Stimulated activated CD8-positive, alpha-beta memory T cell treated with anti-CD3 and anti-CD28 coated beads, Interleukin-12 subunit alpha, Interleukin-12 subunit beta, amount 100 ng/mL, for 24 hours (primary cell): ENCODE data around the gene OR6J1.
"Not testable (repeated sequence)": the region's sequence is repeated elsewhere in the genome, so short reads cannot be mapped to it uniquely, and the experiment has no call there.

Source experiments
- DNase-seq: peaks from one replicate; pipeline ENCODE4 v3.0.0-alpha.2; 2020; ENCODE audit errors: extremely low read depth

OR6J1 gene

DNA sequence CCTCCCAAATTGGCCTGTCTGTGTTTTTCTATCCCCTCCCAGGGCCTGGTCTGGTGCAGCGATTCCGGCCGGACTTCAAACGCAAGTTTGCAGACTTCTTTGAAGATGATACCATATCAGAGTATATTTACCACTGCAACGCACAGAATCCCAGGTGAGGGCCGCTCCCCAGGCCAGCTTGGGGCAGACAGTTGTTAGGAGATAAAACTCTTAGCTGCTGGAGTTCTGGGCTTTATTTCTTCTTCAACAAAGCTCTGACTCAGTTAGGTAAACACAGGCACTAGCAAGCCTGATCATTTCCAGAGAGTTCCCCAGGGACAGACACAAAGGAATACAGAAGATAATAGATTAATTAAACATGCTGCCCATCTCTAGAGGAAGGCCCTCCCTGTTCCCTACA lies 37.8 kb downstream of the OR6J1 start:
- DNase-seq: no peak

DNA sequence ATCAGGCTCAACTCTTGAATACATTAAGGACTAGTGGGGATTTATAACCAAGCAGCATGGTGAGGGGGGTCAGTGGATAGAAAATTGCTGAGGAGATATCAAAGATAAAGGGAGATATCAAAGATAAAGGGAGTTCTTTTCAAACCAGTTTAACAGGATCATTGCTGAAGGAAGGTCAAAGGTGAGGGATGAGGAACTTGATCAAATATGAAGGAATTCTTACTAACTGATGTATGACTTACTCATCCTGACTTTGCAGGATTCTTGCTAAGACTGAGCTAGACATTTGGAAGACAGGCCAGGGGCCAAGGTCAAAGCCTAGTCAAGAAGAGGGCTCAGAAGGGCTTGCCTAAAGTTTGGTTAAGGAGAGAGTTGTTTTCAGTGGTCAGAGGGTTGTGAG lies 41.3 kb downstream of the OR6J1 start:
- no peak for DNase-seq

DNA sequence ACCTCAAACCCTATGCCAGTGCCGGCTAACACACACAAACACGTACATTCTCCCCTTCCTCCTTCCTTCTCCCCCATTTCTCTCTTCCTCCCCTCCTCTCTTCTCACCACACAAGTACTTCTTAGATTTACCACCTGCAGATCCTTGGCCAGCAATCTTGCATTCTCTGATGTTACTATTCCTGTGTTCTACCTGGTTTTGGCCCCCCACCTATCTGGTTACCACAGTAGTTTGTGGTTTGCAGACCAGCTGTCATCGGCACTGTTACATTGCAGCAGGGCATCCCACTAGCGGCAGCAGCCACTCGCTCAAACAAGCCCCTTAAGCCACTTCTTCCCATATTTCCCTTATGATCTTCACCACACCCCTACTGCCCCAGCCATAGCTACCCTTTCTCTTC lies 42.2 kb downstream of the OR6J1 start:
- DNase-seq: no peak

DNA sequence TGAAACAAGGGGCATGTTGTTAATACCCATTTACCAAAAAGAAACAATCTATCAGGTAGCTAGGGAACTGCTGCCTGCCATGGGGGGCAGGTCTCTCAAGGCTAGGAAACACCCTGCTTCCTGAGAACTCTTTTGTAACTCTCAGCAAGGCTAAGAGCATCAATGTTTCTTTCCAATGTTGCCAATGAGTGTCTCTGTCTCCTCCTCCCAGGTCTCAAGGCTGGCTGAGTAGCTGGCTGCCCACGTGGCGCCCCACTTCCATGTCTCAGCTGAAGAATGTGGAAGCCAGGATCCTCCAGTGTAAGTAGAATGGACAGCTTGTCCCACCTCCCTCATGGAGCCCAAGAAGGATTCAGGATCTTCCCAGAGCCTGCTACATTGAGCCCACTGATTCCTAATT lies 42.7 kb downstream of the OR6J1 start:
- no peak for DNase-seq

DNA sequence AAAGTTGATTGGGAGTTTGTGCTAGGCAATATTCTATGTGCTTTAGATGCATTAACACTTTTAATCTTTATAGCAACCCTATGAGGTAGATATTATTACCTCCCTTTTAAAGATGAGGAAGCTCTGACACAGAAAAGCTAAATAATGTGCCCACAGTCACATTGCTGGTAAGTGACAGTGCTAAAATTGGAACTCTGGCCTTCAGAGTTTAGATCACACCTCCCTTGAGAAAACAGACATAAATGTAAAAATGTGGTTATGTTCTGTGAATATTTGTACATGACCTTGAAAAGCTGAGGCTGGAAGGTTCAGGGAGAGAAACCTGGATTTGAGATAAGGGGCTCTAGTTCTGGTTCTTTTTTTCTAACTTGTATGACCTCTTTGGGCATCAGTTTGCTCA lies 44.1 kb downstream of the OR6J1 start:
- DNase-seq: no peak

DNA sequence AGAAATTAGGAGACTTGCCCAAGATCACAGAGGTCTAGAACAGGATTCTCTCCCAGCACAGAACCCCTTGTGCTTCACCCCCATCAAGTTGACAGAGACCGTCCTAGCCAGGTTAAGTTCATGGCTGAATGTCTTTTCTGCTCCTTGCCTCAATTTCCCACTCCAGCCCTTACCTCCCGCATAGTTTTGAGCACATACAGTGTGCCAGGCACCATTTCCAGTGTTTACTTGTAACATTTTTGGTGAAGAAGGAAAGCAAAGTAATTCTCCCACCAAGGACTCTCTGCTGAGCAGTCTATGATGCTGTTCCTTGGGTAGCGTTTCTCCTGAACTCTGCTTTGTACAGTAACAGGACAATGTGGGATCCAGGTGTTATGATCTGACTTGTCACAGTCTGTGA lies 44.8 kb downstream of the OR6J1 start:
- no peak for DNase-seq

DNA sequence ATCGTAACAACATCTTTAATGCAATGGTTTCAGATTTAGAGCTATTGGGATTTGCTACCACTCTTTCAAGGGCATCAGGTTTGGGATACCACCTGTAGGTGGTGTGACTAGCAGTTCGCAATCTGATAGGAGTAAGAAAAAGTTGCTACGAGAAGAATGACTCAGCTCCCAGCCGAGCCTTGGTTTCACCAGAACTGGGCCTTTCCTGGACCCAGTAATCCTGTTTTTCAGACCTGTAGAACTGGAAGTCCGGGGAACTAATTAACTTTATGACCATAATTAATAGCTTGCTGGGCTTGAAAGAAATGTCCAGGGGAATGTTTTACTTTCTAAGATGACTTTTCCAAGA lies 45.3 kb downstream of the OR6J1 start:
- DNase-seq: no peak

DNA sequence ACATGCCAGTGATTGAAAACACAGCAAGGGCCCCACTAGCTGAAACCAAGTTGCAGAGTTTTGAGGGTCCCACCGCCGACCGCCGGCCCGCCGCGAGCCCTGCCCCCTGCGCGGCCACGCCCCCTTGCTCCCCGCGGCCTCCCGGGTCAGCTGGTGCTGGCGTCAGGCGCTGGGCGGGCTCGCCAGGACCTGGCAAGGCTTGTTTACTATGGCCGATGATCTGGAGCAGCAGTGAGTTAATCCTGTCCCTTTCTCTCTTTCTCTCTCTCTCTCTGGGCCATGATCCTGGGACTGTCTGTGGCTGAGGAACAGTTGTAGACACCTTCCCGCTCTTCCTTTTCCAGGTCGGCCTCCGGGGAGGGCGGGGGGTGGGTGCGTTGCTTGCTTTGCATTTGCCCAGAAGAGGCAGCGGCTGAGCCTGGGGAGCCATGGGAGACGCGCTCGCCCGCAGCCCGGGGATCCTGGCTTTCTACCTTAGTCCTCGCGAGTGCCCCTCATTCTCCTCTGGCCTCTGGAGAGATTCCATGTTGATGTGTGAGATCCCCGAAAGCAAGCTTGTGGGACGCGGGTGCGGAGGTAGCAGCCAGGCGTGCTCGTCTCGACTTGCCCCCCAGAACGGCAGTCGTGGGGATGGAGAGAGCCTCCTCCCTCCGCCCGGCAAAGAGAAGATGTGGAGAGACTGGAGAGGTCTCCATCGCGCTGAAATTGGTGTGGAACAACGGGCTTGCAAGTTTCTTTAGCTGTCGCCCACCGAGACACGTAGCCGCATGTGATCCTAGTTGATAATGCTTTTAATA lies 45.9 kb downstream of the OR6J1 start, which contains the start of gene ABHD4:
ABHD4 (plus strand) TSS at position 202 of the 797 bp plus-strand sequence; CDS start at position 209, 7 bp downstream.
- DNase-seq: peak; percentile 21

DNA sequence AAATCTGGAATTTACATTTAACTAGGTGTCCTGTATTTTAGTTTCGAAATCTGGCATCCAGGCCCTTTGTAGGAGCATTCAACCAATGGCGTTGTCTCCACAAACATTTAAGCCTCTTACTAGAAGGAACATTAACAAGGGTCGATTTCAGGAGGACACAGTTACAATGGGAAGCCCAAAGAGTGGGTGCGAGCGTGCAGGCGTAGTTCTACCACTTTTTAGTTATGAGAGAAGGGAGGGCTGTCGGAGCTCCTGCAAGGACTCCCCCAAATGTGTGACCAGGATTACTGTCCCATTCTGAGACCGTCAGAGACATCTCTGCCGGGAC lies 46.4 kb downstream of the OR6J1 start:
- DNase-seq: no peak

DNA sequence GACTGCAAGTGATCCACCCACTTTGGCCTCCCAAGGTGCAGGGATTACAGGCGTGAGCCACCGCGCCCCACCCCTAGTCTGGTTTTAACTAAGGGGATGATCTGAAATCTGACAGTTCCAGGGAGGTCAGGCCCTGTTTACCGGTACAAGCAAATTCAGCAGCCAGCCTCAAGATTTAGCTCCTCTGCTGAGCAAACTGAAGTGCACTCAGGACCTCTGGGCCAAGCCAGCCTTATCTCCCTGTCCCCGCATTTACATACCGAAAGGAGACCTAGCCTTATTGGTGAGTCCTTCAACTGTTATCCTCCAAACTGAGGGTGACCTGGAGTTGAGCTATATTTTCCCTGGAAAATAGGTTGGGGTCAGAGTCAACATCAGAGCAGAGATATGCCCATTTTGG lies 46.9 kb downstream of the OR6J1 start:
- DNase-seq: no peak

DNA sequence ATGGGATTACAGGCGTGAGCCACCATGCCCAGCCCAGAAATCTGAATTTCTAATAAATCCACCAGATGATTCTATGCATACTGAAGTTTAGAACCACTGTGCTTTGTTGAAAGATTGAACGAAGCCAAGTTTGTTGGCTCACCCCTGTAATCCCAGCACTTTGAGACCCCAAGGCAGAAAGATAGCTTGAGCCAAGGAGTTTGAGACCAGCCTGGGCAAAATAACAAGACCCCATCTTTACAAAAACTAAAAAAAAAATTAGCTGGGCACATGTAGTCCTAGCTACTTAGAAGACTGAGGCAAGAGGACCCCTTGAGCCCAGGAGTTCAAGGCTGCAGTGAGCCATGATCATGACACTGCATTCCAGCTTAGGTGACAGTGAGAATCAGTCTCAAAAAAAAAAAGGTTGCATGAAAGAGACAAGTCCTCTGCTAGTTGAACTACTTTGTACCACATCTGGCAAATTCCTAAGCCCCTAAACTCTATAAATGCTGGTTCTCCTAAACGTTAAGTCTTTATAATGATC lies 47.7 kb downstream of the OR6J1 start:
- DNase-seq: no peak

DNA sequence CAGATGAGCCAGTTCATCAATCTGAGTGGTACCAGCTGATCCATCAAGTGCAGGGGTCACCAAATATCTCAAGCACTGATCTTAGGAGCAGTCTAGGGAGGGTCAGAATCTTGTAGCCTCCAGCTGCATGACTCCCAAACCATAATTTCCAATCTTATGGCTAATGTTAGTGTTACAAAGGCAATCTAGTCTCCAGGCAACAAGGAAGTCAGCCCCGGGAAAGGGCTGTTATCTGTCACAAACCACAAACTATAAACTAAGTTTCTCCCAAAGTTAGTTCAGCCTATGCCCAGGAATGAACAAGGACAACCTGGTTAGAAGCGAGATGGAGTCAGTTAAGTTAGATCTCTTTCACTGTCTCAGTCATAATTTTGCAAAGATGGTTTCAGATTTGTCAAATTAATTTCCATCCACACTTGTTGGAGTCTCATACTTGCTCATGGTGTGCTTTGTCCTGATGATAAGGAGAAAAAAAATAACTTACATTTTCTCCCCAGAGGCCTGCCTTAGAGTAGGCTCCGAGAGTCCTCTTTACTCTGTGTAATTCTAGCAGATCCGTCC lies 49.9 kb downstream of the OR6J1 start:
- DNase-seq: no peak

DNA sequence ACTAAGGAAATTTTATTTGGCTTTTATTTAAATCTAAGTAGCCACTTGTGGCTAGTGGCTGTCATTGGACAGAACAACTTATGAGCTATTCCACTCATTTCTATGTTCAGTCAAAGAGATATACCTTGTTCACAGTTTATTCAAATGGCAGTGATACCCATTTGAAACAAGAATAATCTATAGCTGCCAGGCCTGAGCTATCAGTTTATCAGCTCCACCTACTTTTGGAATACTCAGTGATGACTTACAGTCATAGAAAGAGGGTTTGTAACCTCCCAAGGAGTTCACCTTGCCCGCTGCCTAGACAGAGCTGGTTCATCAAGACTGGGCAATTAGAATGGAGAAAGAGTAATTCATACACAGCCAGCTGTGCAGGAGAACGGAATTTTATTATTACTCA lies 50.6 kb downstream of the OR6J1 start:
- DNase-seq: no peak

DNA sequence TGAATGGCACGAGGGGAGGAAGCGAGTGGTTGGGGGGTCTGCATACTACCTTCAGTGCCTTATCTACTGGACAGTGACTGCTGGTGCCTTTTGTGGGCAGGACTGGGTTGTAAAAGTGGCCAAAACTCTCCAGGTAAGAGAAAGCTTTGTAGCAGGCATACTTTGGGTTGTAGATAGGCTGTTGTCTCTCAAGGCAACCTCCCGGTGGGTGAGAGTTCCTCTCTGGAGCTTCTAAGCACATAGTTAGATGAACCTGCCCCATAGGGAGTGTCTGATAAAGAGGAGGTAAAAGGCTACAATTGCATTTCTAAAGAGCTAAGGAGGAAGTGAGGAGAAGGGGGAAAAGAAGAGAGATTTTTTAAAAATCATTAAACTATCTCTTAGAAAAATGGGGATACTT lies 51.0 kb downstream of the OR6J1 start:
- DNase-seq: no peak

DNA sequence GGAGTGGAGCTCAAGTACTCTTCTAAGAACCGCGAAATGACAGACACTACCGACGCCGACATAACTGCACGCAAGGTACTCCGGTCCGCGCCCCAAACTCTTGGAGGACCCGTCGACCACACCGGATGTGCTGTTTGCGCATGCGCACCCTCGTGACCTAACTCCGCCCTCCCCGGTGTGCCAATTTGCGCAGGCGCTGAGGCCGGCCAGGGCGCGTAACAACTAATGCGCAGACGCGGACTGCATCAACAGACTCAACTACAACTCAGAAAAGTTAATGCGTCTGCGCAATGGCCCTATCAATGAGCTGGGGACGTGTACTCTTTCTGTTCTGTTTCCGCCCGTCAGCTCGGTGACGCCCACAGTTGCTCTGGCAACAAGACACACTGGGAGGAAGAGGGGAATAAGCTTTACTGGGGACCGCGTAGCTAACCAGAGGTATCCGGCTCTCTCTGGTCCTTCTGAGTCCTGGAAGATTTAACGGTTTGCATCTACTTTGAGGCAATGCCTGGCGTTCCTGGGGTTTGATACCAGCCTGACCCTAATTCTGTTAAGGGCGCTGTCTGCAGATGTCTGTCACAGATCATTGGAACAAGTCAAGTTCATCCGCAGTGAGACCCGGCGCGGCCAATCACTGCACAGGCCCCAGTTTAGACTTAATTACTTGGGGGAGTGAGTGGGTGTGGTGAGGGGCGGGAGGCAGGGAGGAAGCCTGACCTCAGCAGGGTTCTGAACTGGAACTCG lies 54.9 kb downstream of the OR6J1 start, which contains the start of gene DAD1:
DAD1 (minus strand) TSS at position 129 of the 744 bp plus-strand sequence; CDS start at position 62, 67 bp downstream.
- DNase-seq: peak; percentile 99

DNA sequence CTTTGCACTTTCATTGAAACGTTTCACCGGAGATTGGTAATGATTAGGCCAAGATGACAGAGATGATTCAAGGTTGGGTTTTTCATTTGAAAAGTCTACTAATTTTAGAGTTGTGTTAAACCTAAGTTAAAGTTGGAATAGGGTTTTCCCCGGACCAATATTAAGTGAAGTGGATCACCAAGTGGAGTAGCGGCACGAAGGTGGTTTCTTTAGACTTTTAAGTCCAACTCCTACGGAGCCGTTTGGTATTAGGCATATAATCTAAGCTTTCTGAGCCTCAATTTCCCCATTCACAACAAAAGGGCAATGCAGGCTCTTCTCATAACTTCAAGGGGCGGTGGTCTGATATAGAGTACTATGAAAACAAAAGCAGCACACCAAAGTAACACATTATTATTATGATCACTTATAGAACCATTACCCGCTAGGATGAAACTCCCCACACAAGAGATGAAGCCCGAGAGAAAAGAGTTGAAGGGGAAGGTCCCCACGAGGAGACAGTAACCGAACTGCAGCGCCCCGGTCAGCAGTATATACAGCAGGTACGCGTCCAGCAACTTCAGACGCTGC lies 55.5 kb downstream of the OR6J1 start:
- DNase-seq: no peak

DNA sequence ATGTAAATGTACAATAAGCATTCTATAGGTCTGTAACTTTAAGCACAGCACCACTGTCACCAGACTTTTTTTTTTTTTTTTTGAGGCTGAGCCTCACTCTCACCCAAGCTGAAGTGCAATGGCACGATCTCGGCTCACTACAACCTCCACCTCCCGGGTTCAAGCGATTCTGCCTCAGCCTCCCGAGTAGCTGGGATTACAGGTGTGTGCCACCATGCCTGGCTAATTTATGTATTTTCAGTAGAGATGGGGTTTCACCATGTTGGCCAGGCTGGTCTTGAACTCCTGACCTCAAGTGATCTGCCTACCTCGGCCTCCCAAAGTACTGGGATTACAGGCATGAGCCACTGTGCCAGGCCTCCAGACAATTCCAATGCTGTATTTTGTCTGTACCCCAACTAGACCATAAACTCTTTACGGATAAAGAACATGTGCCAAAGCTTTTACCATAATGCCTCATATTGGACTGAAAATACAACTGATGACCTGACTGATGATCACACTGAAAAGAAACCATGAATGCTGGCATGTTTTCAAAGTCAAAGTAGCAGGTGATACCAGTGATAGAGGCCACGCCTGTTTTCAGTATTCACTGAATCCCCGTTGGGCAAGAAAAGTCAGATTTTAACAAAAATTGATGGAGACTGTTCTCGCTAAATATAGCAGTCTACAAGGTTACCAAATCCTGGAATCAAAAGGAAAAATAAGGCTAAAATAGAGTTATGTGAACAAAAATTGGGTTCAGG lies 56.3 kb downstream of the OR6J1 start:
- not testable (repeated sequence) for DNase-seq

DNA sequence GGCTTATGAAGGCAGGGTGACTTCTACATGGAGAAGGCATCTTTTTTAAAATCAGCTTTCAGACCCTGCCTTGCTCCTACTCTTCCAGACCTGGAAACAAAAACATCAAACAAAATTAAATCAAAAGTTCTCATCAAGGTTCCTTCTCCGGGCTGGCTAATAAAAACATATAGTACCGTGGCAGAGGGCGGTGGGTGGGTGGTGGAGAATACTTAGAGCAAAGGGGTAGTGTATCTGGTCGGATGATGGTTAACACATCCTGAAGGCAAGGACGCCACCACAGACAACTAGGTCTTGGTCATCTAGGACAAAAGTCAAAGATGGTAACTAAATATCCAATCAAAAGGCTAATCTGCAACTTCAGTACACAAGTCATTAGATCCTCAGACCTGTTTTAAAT lies 56.9 kb downstream of the OR6J1 start:
- DNase-seq: no peak

DNA sequence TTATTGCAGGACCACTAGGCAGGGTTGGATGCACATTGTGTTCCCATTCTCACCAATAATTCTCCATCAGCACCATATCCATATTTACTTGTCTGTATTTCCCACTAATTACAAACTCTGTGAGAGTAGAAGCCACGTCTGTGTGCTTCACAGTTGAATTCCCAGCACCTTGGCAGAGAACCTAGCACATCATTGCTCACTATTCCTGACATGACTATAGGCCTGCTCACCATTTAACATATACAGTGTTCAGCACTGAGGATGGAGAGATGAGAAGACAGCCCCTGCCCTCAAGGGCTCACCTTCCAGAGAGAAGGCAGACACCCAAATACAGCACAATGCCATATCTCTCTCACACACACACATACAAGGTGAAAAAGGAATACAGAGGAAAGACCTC lies 60.2 kb downstream of the OR6J1 start:
- DNase-seq: no peak
